ENCODE results near the gene HDAC11.

GRCh38 chr3:13535526-13535875 lies 55.4 kb downstream of the HDAC11 start:
- no peak for TF ChIP-seq EZH2 (IDR thresholded peaks at IDR 0.05; ENCODE audit: low read length, missing control alignments)
- TF ChIP-seq CTCF (conservative IDR thresholded peaks at IDR 0.05 in 1 of 2, IDR thresholded peaks at IDR 0.05 in 1 of 2; ENCODE audit: low read depth in 1 of 2, low read length in 2 of 2) = no peak

All from fibroblast of lung (primary cell).